Stimulated activated naive CD8-positive, alpha-beta T cell treated with anti-CD3 and anti-CD28 coated beads, Interleukin-15, Interleukin-2, amounts not matched to agents 100 ng/mL and 50 ng/mL, for 24 hours (primary cell): ENCODE data around the gene AACS.

ENCODE experiments used
- H3K27ac Mint-ChIP-seq: one replicate; pipeline ENCODE4 v1.8.0; 2021; ENCODE audit warnings: mild to moderate bottlenecking, mixed read lengths
- H3K27me3 Mint-ChIP-seq: one replicate; pipeline ENCODE4 v1.8.0; 2021; ENCODE audit warnings: mixed read lengths
- H3K36me3 Mint-ChIP-seq: one replicate; pipeline ENCODE4 v1.8.0; 2021; ENCODE audit warnings: low read depth, mixed read lengths
- H3K4me1 Mint-ChIP-seq: one replicate; pipeline ENCODE4 v1.8.0; 2021; ENCODE audit warnings: low read depth, mixed read lengths
- H3K4me3 Mint-ChIP-seq: one replicate; pipeline ENCODE4 v1.8.0; 2021; ENCODE audit warnings: mild to moderate bottlenecking, mixed read lengths
- H3K9me3 Mint-ChIP-seq: one replicate; pipeline ENCODE4 v1.8.0; 2021; ENCODE audit warnings: mixed read lengths

AACS gene

GRCh38 chr12:125114365-125115141, 49.3 kb downstream of the AACS start:
- H3K27me3 Mint-ChIP-seq: no peaks in the 10 kb centered on the region
- no peak overlapping the region for H3K4me3 Mint-ChIP-seq
- H3K9me3 Mint-ChIP-seq: no peaks in the 10 kb centered on the region
- H3K36me3 Mint-ChIP-seq: peaks cover 29% of the 10 kb centered on the region
- no peaks in the 10 kb centered on the region for H3K4me1 Mint-ChIP-seq
- H3K27ac Mint-ChIP-seq: no peak overlapping the region

- H3K4me1 Mint-ChIP-seq: no peaks in the 10 kb centered on the region
- H3K27ac Mint-ChIP-seq: no peak overlapping the region
- no peaks in the 10 kb centered on the region for H3K9me3 Mint-ChIP-seq
- no peak overlapping the region for H3K4me3 Mint-ChIP-seq
- no peaks in the 10 kb centered on the region for H3K27me3 Mint-ChIP-seq
- peaks cover 22% of the 10 kb centered on the region for H3K36me3 Mint-ChIP-seq
Observed at GRCh38 chr12:125120566-125120965, 55.3 kb downstream of the AACS start.

DNA sequence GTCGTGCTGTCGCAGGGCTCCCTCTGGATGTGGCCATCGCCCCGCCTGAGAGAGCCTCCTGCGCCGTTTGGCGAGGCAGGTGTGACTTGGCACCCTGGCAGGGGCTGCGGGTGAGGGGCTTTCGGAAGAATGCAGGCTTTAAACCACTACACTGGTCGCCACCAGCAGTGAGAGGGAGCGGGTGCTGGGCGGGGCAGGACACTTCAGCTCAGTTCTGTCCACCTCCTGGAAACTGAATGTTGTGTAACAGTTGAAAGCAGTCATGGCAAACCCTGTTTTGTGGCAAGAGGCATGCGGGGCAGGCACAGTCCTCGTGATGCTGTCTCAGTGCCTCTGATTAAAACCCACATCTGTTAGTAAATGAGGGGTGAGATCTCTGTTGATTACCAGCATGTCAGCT, 55.9 kb downstream of the AACS start:
- Mint-ChIP-seq H3K27me3 (no peaks in the 10 kb centered on the region), H3K4me1 (no peaks in the 10 kb centered on the region), H3K9me3 (no peaks in the 10 kb centered on the region), H3K36me3 (peaks cover 24% of the 10 kb centered on the region), H3K27ac (no peak overlapping the region), H3K4me3 (no peak overlapping the region)

DNA sequence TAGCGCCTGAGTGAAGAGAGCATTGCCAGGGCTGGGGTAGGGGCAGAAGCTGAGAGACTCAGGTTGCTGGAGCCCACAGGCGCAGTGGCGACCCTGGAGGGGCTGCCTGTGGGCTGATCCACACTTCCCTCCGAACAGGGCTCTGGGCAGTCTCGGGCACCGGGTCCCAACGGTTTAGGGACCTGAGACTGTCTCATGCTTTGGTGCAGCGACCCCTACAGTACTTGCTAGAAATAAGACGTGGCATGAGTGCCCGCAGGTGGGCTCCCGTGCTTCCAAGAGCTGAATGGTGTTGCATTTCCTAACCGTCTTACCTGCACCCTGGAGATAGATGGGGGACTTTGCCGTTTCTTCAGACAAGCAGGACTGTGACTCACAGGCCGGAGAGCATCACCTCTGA, 57.4 kb downstream of the AACS start:
- H3K4me1 Mint-ChIP-seq: no peaks in the 10 kb centered on the region
- no peak overlapping the region for H3K4me3 Mint-ChIP-seq
- peaks cover 24% of the 10 kb centered on the region for H3K36me3 Mint-ChIP-seq
- H3K27ac Mint-ChIP-seq: no peak overlapping the region
- no peaks in the 10 kb centered on the region for H3K9me3 Mint-ChIP-seq
- H3K27me3 Mint-ChIP-seq: no peaks in the 10 kb centered on the region

DNA sequence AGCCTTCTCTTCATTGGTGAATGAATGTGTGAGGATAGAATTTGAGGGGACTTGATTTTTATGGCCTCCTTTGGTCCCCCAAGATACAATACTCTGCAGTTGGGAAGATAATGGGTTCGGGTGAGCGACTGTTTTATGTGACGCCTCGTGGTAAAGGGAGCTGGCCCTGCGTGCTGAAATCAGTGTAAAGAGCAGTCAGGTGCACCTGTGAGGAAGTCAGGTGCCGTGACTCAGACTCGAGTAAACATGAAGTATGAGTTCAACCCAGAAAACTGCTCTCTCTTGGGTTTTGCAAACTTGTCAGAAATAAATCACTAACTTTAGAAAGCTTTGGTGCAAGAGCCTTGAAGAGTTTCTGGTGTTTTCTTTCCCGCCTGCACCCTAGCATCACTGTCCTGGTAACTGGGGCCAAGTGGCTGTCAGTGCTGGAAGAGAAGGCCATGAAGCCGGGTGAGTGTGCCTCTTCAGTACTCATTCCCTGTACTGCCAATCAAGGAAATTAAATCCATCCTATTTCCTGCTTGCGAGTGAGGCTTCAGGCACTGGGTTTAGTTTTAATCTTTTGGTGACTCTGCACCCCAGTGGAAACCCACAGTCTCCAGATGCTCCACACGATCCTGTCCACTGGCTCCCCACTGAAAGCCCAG, 59.2 kb downstream of the AACS start:
- Mint-ChIP-seq H3K27ac (no peak overlapping the region), H3K4me1 (no peaks in the 10 kb centered on the region), H3K27me3 (no peaks in the 10 kb centered on the region), H3K36me3 (peaks cover 18% of the 10 kb centered on the region), H3K4me3 (no peak overlapping the region), H3K9me3 (no peaks in the 10 kb centered on the region)

DNA sequence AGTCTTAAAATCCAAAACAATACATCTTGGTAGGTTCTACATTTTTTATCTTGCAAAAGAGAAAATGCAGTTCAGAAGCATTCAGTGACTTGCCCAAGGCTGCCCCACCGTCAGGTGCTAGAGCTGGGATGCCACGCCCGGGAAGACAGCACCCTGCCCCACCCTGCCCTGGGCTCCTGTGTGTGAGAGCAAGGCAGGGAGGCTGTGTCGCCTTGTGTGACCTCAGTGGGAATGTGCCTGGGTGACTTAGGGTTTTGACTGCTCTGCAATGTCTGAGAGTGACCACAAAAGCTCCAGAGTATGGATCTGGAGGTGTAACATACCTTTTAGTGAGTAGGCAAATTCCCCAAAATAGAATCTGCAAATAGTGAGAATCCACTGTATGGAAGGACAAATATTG, 60.0 kb downstream of the AACS start:
- H3K36me3 Mint-ChIP-seq: peaks cover 16% of the 10 kb centered on the region
- H3K4me3 Mint-ChIP-seq: no peak overlapping the region
- H3K27me3 Mint-ChIP-seq: no peaks in the 10 kb centered on the region
- H3K4me1 Mint-ChIP-seq: no peaks in the 10 kb centered on the region
- H3K9me3 Mint-ChIP-seq: no peaks in the 10 kb centered on the region
- H3K27ac Mint-ChIP-seq: no peak overlapping the region

- no peak overlapping the region for H3K27ac Mint-ChIP-seq
- peaks cover 16% of the 10 kb centered on the region for H3K36me3 Mint-ChIP-seq
- H3K9me3 Mint-ChIP-seq: no peaks in the 10 kb centered on the region
- H3K27me3 Mint-ChIP-seq: no peaks in the 10 kb centered on the region
- no peaks in the 10 kb centered on the region for H3K4me1 Mint-ChIP-seq
- H3K4me3 Mint-ChIP-seq: no peak overlapping the region
Observed at GRCh38 chr12:125128439-125129178, 63.4 kb downstream of the AACS start.

DNA sequence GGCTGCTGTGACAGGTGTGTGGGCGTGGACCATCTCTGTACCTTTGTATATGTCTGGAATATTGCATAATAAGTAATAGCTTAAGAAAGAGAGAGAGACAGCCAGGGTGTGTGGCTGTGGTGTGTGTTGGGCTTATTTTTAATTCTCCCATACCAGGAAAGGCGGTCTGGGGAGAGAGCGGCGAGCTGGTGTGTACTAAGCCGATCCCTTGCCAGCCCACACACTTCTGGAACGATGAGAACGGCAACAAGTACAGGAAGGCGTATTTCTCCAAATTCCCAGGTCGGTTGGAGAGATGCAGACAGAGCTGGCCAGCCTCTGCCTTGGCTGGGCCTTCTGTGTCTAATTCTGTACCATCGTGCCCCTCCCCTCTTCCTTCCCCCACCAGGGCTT, 63.9 kb downstream of the AACS start:
- Mint-ChIP-seq H3K36me3 (peaks cover 14% of the 10 kb centered on the region), H3K4me1 (no peaks in the 10 kb centered on the region), H3K9me3 (no peaks in the 10 kb centered on the region), H3K27me3 (no peaks in the 10 kb centered on the region), H3K27ac (no peak overlapping the region), H3K4me3 (no peak overlapping the region)

DNA sequence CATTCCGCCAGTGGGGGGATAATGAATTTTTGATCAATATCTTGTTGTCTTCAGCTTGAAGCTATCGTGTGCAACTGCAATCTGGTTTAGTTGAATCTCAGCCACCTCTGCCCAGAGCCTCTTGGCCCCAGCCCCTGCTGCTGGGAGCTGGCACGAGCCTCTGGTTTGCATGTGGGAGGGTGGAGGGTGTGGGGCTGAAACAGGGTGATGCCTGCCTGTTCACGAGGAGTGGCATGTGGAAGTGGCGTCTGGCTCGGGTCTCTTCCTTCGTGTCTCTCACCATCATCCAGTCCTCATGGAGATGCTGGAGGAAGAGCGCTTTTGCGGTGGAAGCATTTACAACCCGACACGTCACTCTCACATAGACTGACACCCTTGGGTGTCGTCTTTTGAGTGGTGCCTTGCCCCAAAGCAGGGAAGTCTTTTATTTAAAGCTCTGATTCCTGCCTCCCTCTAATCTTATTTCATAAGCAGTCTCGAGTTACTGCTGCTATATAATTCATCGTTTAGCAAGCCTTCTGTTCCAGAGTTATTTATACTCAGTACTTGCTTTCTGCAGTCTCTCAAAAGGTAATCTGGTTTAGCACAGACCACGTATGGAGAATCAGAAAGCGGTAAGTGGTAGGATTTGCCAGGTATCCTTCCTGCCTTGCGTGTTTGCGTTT, 64.5 kb downstream of the AACS start:
- Mint-ChIP-seq H3K27ac (no peak overlapping the region), H3K27me3 (no peaks in the 10 kb centered on the region), H3K9me3 (no peaks in the 10 kb centered on the region), H3K4me3 (no peak overlapping the region), H3K36me3 (peaks cover 14% of the 10 kb centered on the region), H3K4me1 (no peaks in the 10 kb centered on the region)

GRCh38 chr12:125131958-125132357, 66.7 kb downstream of the AACS start:
- no peak overlapping the region for H3K4me3 Mint-ChIP-seq

GRCh38 chr12:125132698-125133400, 67.6 kb downstream of the AACS start:
- no peak overlapping the region for H3K4me3 Mint-ChIP-seq
- no peaks in the 10 kb centered on the region for H3K27me3 Mint-ChIP-seq
- no peak overlapping the region for H3K27ac Mint-ChIP-seq
- H3K9me3 Mint-ChIP-seq: no peaks in the 10 kb centered on the region
- no peaks in the 10 kb centered on the region for H3K4me1 Mint-ChIP-seq
- H3K36me3 Mint-ChIP-seq: peaks cover 10% of the 10 kb centered on the region

More at GRCh38 chr12:125131958-125132357, 66.7 kb downstream of the AACS start:
- Mint-ChIP-seq H3K27me3 (no peaks in the 10 kb centered on the region), H3K27ac (no peak overlapping the region), H3K36me3 (peaks cover 10% of the 10 kb centered on the region), H3K9me3 (no peaks in the 10 kb centered on the region), H3K4me1 (no peaks in the 10 kb centered on the region)

DNA sequence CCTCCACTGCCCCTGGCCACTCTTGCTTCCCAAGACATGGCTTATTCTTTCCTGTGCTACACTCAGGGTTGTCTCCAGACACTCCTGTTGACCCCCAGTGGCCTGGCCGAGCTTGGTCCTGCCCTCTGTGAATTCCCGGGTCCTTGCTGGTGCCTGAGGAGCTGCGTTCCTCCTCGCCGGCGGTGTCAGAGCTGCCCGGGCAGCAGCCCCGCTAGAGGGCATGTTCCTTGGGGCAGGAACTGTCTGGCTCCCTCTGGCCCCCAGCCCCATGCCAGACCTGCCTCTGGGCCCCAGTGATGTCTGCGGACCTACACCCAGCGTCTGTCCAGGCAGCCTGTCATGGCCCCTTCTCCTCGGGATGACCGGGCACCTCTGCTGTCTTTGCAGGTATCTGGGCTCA, 68.4 kb downstream of the AACS start:
- H3K36me3 Mint-ChIP-seq: peaks cover 10% of the 10 kb centered on the region
- no peaks in the 10 kb centered on the region for H3K9me3 Mint-ChIP-seq

GRCh38 chr12:125134576-125134975, 69.3 kb downstream of the AACS start:
- Mint-ChIP-seq H3K27ac (no peak overlapping the region), H3K27me3 (no peaks in the 10 kb centered on the region), H3K36me3 (peaks cover 10% of the 10 kb centered on the region), H3K4me3 (no peak overlapping the region), H3K4me1 (no peaks in the 10 kb centered on the region), H3K9me3 (no peaks in the 10 kb centered on the region)

More for the DNA sequence above, 68.4 kb downstream of the AACS start:
- no peak overlapping the region for H3K27ac Mint-ChIP-seq
- no peaks in the 10 kb centered on the region for H3K27me3 Mint-ChIP-seq
- no peaks in the 10 kb centered on the region for H3K4me1 Mint-ChIP-seq
- no peak overlapping the region for H3K4me3 Mint-ChIP-seq

GRCh38 chr12:125135906-125136305, 70.7 kb downstream of the AACS start:
- H3K9me3 Mint-ChIP-seq: no peaks in the 10 kb centered on the region
- no peaks in the 10 kb centered on the region for H3K4me1 Mint-ChIP-seq
- H3K27me3 Mint-ChIP-seq: no peaks in the 10 kb centered on the region
- H3K36me3 Mint-ChIP-seq: peaks cover 5% of the 10 kb centered on the region
- no peak overlapping the region for H3K4me3 Mint-ChIP-seq
- H3K27ac Mint-ChIP-seq: no peak overlapping the region
